GM12873 (cell line): ENCODE results near the gene RASSF4.

Experiments
- TF ChIP-seq, protein P1 (sequence below): IDR thresholded peaks from 2 replicates; pipeline ENCODE4 v1.5.1; 2012; ENCODE audit warnings: low read depth, mild to moderate bottlenecking, moderate library complexity, low read length, control low read depth; ENCODE audit not compliant: insufficient read depth; ENCODE audit errors: missing control alignments

The RASSF4 gene

DNA sequence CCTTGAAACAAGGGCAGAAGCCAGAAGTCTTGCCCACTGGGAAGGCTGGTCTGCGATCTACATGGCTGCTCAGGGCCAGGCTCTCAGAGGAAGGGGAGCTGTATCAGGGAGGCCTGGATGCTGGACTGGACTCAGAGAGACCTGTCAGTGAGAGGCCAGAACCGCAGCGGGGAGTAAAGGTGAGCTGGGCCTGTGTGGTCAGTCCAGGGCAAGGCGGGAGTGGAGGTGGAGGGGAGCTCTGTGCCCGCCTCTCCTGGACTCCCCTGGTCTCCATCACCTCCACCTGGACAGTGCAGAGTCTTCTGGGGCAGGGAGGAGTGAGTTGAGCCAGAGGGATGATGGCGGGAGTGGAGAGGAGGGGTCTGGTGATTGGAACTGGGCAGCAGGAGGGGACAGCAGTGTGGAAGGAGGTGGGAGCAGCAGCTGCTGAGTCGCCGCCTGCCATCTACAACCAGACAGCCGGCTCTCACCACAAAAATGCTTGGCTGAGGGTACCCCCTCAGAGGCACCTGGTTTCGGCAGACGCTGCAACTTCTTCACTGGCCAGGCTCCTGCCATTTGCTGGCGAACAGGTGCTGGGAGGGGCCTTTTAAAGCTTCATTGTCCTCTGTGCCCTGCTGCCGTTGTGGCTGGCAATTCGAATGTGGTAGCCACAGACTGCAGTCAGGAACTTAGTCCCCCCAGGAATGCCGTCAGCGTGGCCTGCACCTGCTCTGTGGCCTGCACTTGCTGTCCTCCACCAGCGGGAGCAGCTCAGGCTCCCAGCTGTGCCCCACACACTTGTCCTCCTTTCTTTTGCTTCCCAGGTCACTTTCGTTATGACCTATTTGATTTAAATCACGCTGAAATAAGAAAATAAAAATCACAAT lies 3.5 kb downstream of the RASSF4 start:
- TF ChIP-seq, protein P1, sequence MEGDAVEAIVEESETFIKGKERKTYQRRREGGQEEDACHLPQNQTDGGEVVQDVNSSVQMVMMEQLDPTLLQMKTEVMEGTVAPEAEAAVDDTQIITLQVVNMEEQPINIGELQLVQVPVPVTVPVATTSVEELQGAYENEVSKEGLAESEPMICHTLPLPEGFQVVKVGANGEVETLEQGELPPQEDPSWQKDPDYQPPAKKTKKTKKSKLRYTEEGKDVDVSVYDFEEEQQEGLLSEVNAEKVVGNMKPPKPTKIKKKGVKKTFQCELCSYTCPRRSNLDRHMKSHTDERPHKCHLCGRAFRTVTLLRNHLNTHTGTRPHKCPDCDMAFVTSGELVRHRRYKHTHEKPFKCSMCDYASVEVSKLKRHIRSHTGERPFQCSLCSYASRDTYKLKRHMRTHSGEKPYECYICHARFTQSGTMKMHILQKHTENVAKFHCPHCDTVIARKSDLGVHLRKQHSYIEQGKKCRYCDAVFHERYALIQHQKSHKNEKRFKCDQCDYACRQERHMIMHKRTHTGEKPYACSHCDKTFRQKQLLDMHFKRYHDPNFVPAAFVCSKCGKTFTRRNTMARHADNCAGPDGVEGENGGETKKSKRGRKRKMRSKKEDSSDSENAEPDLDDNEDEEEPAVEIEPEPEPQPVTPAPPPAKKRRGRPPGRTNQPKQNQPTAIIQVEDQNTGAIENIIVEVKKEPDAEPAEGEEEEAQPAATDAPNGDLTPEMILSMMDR: peak; percentile 59

DNA sequence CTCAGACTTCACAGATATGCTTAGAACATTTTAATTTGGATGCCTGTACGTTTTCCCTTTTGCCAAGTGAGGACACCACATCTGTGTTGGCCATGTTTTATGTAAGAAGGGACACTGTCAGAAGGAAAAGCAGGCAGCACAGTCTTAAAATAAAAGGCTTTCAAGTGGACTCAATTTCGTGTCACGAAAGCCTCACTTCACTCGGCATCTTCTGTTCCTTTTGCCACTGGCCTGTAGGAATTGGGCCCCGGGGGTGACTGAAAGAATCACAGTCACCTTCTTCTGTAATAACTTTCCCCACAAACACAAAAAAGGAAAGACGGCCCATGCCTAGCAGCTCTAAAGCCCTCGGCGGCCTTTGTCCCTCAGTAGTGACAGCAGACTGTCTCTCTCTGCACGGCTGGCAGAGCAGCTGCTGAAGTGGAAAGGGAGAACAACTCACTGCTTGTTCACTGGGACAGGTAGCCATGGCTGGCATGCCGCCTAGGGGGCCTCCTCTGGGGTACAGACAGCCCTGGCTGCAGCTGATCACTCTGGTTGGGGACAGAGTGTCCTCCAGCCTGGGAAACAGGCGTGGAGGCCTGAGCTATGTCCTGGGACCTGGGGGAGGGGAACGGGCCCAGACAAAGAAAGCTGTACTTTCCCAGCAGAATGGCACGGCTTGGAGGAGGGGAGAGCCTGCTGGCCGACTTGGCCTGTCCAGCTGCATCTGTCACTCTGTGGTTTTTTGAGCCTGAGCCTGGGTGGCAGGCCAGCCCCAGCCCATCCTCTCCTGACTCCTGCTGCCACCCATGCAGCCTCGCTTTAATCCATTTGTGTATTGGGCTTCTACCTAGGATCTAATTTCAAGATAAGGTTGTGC lies 4.4 kb downstream of the RASSF4 start:
- TF ChIP-seq, protein P1: no peak

DNA sequence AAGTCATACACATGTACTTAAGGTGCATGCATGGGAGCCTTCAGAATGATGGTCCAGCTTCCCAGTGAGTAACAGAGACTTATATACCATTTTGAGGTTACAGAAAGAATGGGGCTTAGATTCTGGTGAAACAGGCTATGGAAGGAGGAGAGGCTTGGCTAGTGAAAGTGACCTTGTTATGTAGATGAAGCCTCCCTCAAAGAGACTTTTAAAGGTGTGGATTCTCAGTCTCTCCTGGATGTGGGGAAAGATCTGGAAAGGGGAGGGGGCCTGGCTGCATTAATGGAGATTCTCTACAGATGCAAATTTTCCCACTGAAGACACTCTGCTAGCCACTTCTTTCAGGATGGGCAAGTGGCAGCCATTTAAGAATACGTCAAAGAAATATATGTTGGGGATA lies 5.5 kb downstream of the RASSF4 start:
- TF ChIP-seq, protein P1: no peak

DNA sequence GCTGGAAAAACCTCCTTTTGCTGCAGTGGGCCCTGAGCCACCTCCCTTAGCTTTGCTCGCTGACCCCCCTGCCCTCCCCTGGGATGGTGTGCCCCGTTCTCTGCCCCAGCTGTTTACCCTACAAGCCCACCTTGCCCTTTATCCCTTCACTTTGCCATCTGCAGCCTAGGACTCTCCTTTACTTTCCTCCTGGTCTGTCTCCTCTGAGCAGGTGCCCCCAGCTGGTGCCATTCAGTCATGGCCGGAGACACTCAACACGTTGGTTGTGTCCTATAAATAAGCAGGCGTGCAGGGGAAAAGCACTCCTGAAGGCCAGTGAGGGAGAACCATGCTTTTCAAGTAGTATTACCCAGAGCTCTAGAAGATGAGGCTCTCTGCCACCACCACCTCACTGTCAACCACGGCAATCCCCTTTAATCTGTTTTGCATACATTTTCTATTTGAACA lies 6.1 kb downstream of the RASSF4 start:
- TF ChIP-seq, protein P1: peak; percentile 3

DNA sequence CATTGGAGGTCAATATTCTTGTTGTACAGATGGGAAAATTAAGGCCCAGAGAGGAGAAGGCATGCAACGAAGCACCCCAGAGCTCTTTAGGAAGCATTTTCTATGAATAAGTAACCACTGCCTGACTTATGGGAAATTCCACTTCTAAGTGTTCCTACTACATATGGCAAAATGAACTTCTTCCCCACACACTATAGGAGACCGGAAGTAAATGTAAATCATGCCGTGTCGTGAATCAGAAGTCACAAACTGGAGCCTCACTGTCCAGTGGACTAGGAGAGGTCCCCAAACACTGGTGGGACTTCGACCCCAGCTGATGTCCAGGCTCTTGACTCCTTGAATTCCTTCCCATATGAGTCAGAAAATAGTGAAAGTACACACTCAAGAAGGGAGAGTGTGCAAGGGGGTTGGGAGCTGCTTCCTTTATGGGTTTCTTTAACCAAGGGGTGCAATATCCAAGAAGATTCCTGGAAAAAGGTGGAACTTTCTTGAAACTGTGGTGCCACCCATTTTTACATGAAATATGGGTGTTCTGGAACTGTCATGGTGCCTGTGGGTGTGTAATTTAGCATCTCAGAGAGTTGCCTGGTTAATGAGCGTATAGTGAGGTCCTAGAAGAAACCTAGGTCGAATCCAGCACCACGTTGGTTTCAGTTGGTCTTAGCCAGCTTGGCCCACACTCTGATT lies 6.7 kb downstream of the RASSF4 start:
- TF ChIP-seq, protein P1: no peak

DNA sequence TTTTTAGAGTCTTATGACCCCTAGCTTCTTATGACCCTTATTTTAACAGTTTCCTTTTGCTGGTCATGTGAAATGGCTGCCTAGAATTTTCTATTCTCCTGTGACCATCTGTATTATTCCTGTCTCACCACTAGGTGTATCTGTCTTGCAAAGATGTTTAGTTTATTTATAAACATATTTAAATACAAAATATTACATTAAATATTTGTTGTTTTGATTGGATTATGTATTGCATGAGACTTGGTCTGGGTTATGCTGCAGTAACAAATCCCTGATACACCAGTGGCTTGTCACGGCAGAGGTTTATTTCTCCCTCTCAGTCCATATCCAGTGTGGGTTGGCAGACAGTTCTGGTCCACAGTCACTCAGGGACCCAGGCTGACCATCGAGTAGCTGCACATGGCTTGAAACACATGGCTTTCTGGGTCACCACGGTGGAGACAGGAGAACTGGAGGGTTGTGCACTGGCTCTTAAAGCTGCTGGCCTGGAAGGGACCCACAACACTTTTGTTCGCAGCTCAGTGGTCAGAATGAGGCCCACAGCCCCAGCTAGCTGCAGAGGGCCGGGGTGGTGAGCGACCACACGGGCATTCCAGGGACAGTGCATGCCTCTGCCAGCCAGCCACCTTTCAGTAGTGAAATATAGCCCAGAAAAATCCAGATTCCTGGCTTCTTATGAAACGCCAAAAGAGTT lies 7.4 kb downstream of the RASSF4 start:
- TF ChIP-seq, protein P1: peak; percentile 9
